ENCODE results near the gene STK11IP.

The STK11IP gene

DNA sequence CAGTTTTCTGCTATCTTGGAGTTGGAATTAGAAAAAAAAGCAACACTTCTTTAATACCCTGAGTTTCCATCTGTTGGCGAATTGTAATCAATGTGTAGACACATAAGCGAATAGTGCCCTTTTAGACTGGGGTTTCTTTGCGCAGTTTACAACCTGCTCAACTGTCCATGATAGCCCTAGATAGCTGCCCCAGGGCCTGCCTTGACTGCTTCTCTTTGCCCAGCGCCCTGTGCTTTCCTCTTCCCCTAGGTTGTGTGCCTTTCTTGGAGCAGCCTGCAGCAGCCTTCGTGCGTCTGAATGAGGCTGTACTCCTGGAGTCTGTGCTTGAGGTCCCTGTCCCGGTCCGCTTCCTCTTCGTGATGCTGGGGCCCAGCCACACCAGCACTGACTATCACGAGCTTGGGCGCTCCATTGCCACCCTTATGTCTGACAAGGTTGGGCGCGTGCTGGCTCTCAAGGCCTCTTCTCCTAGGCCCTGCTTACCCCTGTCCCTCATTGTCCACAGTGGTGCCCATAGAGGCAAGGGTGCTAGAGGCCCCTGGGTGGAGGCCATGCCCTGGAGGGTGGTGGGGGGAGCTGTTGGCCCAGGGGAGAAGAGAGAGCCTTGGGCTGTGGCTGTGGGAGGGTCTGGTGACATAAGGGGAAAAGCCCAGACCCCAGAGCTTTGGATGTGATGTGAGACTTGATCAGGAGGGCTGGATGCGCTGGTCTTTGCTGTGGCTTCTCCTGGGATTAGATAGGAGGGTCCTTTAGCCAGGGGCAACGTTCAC, 36.7 kb downstream of the STK11IP start:
- DNase-seq (ENCODE audit: low spot score): no peak

DNA sequence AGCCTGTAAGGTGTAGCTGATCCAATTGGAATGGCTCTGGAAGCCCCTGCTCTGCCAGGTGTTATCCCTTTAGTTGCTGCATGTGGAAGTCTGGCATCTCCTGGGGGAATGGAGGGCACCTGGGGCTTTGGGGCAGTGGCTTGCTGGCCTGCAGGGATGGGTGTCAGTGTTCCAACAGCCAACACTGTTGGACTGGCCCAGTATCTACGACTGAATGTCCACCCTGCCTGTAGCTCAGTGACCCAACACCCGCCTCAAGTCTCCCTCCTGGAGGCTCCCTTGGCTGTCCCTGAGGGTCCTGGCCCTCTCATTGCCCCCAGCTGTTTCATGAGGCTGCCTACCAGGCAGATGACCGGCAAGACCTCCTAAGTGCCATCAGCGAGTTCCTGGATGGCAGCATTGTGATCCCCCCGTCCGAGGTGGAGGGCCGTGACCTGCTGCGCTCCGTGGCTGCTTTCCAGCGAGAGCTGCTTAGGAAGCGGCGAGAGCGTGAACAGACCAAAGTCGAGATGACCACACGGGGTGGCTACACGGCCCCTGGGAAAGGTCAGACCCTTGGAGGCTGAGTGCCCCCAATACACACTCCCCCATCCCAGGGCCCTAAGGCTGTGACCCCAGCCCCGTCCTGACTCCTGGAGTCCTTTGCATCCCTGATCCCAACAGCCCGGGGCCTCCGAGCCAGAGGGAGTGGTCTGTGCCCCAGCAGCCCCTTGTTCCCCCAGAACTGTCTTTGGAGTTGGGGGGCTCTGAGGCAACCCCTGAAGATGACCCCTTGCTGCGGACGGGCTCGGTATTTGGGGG, 37.5 kb downstream of the STK11IP start:
- no peak for DNase-seq (ENCODE audit: low spot score)

DNA sequence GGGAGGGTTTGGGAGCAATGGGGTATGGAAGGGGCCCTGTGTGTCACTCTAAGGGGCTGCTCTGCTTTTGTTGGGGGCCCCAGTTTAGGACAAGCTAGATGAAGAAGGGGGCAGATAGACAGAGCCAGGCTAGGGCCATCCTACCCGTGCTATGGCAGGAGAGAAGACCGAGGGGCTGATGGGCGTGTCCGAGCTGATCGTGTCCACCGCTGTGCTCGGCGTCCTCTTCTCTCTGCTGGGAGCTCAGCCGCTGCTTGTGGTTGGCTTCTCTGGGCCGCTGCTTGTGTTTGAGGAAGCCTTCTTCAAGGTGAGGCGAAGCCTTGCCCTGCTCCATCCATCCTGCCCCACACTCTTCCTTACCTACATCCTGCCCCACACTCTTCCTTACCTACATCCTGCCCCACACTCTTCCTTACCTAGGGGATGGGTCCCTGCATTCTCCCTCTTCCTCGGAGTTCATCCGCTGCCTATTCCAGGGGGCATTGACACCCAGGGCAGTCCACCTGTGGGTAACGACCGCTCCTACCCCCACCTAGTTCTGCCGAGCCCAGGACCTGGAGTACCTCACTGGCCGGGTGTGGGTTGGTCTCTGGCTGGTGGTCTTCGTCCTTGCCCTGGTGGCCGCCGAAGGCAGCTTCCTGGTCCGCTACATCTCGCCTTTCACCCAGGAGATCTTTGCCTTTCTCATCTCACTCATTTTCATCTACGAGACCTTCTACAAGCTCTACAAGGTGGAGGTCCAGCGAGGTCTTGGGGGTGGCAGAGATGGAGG, 38.7 kb downstream of the STK11IP start:
- DNase-seq (ENCODE audit: low spot score): no peak

DNA sequence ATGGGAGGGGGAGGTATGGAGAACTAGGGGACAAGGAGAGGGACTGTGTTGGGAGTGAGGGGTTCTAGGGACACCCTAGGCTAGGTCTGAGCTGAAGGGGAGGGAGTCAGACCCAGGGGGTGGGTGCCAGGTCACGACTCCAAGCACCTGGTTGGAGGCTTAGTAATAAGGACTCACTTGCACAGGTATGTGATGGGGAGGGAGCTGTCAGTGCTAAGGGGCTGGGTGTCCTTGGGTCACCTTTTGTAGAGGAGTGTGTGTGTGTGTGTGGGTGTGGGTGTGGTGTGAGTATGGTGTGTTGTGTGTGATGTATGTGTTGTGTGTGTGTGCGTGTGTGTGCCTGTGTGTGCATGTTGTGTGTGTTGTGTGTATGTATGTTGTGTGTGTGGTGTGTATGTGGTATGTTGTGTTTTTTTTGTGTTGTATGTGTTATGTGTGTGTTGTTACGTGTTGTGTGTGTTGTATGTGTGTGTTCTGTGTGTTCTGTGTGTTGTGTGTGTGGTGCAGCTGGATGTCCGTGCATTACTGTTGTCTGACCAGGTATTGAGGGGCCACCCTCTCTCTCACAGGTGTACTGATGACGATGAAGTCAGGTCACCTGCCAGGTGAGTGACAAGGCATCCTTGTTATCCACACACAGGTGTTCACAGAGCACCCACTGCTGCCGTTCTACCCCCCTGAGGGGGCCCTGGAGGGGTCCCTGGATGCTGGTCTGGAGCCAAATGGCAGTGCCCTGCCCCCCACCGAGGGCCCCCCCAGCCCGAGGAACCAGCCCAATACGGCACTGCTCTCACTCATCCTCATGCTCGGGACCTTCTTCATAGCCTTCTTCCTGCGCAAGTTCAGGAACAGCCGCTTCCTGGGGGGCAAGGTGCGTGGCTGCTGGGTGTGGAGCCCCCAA, 39.5 kb downstream of the STK11IP start:
- DNase-seq (ENCODE audit: low spot score): no peak

DNA sequence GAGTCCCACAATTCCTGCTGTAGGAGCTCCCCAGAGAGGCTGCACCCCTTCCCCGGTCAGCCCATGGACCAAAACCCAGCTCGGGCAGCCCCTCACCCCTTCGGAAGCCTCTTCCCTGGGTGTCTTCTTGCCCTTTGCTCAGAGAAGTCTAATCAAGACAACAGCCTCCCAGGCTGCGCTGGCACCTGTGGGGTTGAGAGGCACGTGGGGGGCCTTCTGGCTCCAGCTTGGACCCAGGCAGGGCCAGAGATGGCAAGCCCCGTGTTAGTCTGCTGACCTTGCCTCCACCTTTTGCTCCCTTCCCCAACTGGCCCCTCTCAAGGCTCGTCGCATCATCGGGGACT, 40.2 kb downstream of the STK11IP start:
- no peak for DNase-seq (ENCODE audit: low spot score)

DNA sequence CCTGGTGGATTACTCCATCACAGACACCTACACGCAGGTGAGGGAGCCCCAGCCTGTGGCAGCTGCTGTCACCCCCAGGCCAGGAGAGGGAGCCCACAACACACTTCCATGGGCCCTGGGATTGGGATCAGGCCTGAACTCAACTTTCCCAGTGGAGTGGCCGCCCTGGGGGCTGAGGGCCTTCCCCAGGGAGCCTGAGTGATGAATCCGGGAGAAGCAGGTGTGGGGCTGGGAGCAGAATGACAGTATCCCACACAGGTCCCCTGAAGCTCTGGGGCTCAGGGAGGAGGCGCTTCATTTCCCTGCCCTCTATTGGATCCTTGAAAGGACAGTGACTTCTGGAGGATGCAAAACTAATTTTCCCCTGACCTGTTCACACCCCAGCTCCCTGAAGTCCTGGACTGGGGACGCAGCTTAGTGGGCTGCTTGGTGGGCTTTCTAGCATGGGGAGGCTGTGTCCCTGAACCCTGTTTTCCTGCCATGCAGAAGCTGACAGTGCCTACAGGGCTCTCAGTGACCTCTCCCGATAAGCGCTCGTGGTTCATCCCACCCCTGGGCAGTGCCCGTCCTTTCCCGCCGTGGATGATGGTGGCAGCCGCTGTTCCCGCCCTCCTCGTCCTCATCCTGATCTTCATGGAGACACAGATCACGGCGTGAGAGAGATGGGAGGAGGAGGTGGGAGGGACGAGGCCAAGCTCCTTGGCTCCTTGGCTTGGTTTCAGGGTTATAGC, 40.7 kb downstream of the STK11IP start:
- DNase-seq (ENCODE audit: low spot score): no peak

DNA sequence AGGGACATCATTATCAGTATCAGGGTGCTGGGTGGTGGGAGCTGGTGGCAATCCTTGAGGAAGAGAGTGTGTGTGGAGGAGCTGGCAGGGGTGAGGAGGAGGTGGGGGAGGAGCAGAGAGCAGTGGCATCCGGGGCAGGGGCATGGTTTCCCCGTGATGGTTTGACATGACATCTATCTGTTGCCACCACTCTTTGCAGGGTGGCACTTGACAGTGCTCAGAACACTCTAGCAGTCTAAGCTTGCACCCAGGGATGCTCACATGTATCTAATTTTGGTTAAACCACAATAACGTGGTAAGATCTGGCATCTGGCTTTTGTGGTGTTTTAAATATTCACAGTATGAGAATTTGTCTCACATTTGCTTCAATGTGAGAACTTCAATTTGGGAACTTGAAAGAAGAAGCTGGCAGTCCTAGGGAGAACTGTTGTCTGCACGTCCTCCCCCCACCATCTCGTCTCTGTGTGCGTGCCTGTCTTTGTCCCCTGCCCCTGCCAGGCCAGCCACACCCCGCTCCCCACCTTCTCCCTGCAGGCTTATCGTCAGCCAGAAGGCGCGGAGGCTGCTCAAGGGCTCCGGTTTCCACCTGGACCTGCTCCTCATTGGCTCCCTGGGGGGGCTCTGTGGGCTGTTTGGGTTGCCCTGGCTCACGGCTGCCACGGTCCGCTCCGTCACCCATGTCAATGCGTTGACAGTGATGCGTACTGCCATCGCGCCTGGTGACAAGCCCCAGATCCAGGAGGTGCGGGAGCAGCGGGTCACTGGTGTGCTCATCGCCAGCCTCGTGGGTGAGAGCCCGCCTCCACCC, 41.5 kb downstream of the STK11IP start:
- peak; percentile 57 for DNase-seq (ENCODE audit: low spot score)

DNA sequence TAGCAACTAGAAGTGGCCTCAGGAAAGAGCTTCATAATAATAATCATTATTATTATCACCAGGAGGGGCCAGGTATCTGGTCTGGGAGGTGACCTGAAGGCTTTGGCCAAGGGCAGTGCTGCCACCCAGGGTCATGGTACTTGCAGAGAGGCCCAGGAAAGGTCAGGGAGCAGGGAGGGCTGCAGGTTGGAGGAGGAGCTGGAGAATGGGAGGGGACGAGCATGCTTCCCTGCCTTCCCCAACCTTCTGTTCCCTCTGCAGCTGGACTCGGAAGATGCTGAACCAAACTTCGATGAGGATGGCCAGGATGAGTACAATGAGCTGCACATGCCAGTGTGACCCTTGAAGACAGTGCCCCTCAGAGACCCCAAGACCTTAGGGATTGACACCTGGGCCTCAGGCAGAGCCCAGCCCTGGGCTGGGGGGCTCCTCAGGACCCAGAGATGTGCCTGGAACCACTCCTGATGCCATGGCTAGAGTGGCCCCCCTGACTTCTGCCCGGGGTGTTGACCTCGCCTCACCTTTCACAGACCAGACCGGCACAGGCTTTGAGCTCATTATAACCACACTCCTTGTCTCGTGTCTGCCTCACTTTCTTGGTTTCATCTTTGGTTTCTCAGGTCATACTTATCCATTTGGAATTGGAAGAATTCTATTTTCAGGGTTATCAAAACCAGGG, 43.9 kb downstream of the STK11IP start:
- DNase-seq (ENCODE audit: low spot score): no peak

DNA sequence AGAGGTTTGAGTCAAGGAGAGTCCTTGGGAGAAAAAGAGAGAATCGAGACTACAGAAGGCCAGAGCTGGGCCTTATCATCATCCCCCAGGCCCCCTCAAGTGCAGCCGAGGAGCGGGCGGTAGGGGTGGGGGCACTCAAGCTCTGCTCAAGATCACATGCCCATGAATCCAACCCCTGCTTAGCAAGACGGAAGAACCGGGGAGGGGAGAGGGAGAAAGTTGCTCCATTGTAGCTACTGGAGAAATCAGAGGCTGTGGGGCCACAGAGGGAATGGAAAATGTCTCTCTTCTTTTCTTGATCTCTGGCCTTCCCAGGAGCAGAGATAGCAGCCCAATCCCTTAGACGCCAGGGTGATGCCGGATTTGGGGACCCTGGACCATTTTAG, 44.4 kb downstream of the STK11IP start:
- no peak for DNase-seq (ENCODE audit: low spot score)

DNA sequence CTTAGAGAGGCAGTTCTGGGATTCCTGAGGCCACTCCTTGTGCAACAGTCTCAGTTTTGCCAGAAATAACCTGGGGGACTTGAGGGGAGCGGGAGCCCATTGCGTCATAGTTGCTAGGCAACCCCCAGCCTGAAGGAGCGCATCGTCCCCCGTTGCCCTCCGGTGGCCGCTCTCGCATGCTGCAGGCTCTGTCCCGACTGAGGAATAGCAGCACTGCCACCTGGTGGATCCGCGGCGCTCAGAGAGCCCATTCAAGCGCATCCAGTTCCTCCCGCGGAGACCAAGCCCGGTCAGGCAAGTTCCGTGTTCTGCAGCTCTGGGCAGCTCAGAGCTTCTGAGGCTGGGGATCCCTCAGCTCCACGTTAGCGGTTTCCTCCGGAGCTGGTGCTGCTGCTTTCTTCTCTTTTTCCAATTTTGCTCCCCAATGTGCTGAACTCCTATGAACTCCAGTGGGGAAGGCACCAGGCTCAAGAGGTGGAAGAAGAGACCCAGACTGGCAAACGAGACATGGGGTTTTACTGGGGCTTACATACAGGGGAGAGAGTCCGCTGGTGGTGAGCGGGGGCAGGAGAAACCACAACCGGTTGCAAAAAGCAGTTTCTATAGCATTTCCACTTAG, 44.9 kb downstream of the STK11IP start:
- peak; percentile 93 for DNase-seq (ENCODE audit: low spot score)

DNA sequence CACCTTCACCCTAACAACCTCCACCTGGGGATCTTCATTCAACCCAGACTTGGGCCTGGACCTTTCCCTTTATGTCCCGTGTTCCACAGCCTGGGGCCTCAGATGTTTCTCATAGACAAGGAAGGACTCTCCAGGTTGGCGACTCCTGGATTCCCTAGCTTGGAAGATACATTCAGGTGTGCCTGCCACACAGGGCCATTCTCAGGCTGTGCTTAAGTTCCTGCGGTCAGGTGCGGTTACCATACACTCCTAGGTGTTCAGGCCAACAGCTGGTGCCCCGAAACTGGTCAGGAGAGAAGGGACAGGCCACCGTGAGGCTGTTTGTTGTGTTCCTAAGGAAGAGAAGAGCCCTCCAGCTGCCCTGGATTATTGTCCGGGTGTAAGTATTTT, 45.4 kb downstream of the STK11IP start:
- DNase-seq (ENCODE audit: low spot score): no peak

DNA sequence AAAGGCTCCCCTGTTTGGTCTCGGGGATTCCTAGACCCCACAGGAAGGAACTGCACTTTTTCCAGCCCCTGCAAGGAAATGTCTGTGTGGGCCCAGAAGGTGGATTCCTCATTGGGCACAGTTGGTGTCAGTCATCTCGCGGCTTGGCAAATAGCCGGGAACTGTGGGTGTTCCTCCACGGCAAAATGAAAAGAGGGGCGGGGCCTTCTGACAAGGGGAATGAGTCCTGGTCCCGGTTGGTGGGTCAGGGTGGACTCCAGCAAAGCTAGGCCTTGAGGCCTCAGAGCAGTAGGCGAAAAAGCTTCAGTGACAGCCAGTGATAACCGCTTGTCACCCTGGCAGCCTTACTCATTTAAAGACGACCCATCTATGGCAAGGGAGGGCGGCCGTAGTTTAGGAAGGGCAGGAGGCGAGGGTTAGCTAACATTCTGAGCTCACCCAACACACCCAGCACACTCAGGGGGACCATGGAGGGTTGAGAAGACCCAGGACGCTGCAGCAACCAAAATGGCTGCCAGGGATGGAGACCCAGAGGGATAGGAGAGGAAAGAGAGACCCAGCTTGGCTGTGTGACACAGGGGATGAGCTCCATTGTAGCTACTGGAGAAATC, 46.2 kb downstream of the STK11IP start:
- DNase-seq (ENCODE audit: low spot score): no peak

DNA sequence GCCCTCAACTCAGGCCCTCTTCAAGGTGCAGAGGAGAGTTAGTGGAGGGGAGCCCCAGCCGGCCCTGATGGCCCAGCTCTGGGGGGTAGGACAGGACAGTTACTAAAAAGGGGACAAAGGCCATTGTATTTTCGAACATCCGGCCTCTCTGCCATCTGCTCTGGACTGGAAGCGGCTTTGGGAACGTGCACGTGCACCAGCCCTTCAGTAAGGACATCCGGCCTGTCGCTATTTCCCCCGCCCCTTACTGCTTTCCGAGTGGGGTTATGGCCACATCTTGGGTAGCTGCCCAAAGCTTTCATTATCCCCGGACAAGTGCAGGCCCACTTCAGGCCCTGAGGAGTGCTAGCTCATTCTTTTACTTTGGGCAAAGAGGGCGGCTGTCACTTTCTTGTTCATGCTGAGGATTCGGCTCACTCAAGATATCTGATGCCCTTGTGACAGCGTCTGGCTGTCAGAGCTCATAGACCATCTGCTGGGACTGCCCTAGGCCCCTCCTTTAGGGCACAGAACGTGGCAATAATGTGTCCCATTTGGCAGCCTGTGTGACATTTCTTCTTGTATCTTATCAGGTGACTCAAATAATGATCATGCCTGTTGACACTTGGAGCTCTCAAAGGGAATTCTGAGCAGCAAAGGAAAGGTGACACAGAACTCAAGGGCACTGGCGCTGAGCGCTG, 47.3 kb downstream of the STK11IP start:
- DNase-seq (ENCODE audit: low spot score): no peak

DNA sequence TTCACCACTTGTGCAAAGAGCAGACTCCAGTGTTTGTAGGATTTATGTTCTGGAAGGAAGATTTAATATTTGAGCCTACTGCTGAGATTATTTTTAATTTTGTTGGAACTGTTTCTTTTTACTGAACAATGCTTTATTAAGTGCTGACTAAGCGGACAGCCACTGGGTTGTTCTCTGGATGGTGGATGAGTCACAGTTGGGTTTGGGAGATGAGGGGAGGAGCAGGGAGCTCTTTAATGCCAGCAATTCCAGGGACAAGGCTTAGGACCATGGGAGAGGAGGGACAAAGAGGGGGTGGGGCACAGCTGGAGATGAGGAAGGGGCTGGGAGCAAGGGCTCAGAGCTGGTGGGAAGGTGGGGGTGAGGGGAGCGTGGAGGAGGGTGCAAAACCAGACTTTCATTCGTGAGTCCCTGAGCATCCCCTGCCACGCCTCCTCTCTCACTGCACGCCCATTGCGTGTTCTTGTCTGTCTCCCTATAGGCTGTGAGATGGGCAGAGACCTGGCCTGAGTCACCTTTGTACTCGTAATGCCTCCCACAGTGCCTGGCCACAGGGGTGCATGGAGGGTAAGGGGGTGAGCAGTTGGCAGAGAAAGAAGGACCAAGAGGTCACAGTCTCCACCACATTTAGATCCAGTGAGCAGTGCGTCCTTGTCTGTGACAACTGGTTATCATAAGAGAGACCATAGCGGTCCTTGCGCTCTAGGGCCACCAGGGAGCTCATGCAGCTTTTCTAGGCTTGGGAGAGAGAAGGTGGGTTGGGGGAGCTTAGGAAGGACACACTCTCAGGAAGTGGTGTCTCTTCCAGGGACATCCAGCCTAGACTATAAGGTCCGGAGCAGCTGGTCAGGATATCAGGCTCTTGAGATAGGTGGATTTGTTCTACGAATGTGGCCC, 48.2 kb downstream of the STK11IP start:
- DNase-seq (ENCODE audit: low spot score): peak; percentile 64

DNA sequence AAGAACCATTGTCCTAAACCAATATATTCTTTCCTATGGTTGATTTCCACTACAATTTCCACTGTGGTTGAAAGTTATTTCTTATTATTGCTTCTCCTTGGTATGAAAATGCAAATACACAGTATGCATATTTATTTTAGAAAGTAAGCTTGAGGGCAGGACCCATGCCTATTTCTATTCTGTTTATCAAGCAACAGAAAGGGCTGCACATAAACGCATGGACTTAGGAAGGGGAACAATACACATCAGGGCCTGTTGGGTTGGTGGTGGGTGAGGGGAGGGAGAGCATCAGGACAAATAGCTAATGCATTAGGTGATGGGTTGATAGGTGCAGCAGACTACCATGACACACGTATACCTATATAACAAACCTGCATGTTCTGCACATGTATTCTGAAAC, 50.5 kb downstream of the STK11IP start:
- DNase-seq (ENCODE audit: low spot score): no peak

DNA sequence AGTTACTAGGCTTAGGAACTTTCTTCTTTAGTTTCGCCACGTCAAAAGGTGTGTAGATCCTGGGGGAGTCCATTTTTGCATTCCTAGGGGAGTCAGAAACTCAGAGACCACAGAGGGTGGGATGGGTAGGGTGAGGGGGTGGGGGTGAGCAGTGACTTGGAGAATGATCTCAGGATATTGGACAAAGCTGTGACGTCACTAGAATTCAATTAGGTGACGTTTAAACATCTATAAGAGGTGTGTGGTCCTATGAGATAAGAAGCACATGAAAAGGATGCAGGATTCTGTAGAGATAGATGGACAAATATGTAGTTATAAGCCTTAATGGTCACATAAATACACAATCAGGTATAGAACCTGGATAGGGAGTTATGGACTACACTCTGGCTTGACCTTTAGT, 51.3 kb downstream of the STK11IP start:
- no peak for DNase-seq (ENCODE audit: low spot score)

Data from putamen (tissue), 1 donor.